GM10248 (cell line): ENCODE results near the gene CRYBG3.

Source experiments
- CTCF ChIA-PET: fragments of 300-600 bp; sonication (Branson Sonifier 250); formaldehyde crosslinking; extraction: SDS; loops from one replicate; lab custom pipeline; 2021; ENCODE audit warnings: antibody characterized with exemption; lab: Yijun Ruan, JAX
- POLR2A ChIA-PET: fragments of 350-650 bp; sonication (Branson Sonifier 250); formaldehyde crosslinking; extraction: SDS; loops from one replicate; lab custom pipeline; 2020; ENCODE audit warnings: antibody characterized with exemption; lab: Yijun Ruan, JAX
- DNase-seq: peaks from one replicate; pipeline ENCODE4 v3.0.0; 2012; ENCODE audit errors: extremely low spot score
- CTCF ChIP-seq: IDR thresholded peaks from 2 replicates; pipeline ENCODE4 v1.5.1; 2012; ENCODE audit warnings: mild to moderate bottlenecking, low read depth; ENCODE audit errors: extremely low read depth, missing control alignments, control extremely low read depth

Gene CRYBG3

GRCh38 chr3:97939401-97939800 is 117.6 kb downstream of the CRYBG3 start:
- POLR2A ChIA-PET: no interaction called here
- no peak for TF ChIP-seq CTCF
- no peak for DNase-seq
- CTCF ChIA-PET: interaction anchor here (1.4 to 1.5 kb wide), 3 partner anchors 30 to 60 kb away, joined by 3 read pairs; no protein-coding TSS in a partner anchor

DNA sequence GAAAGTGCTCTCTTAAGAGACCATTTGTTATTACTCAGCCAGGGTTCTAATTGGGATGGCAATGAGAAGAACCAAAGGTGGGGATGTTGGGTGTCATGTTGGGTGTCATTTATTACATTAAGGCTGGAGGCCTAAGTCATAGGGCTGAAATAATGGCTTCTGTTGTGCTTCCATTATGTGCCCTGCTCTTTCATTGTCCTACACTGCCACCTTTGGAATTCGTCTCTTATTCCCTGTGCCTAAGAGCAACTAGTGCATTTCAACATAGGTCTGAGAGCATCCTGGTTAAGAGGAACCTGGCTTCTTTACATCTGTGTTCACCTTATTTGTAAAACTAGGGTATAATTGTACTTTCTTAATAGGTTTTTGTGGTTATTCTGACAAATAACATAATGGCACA is 118.2 kb downstream of the CRYBG3 start:
- no peak for DNase-seq
- CTCF ChIA-PET: interaction anchor here (0.7 to 1.5 kb wide), 5 partner anchors 8 to 61 kb away, joined by 3 read pairs; no protein-coding TSS in a partner anchor
- no peak for TF ChIP-seq CTCF
- POLR2A ChIA-PET: no interaction called here

GRCh38 chr3:97942801-97943546 is 121.2 kb downstream of the CRYBG3 start:
- no peak for TF ChIP-seq CTCF
- CTCF ChIA-PET: interaction anchor here (0.9 to 1.0 kb wide), 2 partner anchors 9 to 12 kb away, joined by 3 read pairs; no protein-coding TSS in a partner anchor
- no peak for DNase-seq
- POLR2A ChIA-PET: no interaction called here

DNA sequence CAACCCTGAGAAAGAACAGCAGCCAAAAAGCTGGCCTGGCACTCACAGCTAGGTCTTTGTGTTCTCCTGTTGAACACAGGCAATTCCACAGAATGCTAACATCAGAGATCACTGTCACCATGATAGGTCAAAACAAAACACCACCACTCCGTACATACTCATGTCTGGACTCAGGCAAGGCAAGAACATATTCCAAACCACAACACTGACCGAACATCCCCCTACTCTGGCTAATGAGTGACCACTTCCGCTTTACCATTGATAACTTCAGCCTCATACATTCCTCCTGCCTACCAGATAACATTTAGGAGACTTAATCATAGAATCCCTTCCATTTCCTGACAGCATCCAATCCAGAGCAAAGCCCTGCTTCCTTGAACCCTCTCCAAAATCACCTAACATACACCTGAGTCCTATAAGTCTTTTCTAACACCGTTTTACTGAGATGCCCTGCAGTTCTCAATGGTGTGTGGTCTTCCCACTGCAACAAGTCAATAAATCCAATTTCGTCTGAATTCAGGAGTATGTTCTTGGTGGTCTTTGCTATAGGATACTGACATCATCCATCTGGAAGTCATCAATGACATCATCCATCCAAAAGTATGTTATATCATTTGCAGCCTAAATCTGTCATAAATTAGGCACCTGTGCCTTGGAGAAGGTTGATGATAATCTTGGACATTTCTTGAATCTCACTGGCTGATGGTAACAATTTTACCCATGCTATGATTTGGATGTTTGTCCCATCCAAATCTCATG is 126.7 kb downstream of the CRYBG3 start:
- ChIA-PET POLR2A (no interaction called here), CTCF (interaction anchor here (0.6 to 1.7 kb wide), 4 partner anchors 16 to 91 kb away, joined by 3 to 4 read pairs (median 3); no protein-coding TSS in a partner anchor)
- TF ChIP-seq CTCF: no peak
- DNase-seq: no peak

GRCh38 chr3:97949110-97949485 is 127.3 kb downstream of the CRYBG3 start:
- no peak for DNase-seq
- no peak for TF ChIP-seq CTCF
- CTCF ChIA-PET: interaction anchor here (1.1 kb wide), 1 partner anchor 132 kb away, joined by 3 read pairs; no protein-coding TSS in a partner anchor
- POLR2A ChIA-PET: no interaction called here

DNA sequence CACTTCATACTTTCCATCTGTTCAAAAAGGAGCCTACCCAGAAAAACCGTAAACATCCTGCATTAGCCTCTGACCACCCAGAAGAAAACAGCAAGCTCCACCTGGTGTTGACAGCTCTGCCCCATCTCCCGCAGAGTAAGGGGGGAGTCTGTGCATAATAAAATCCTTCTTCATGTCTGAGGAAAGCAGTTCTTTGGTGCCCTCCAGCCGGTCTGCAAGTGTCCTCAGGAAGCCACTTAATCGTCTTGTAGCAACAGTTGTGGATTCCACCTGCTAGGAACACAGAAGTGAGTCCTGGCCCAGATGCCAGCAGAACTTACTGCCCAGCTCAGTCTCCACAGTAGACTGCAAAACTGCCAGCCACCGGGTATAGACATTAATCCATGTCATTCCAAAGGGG is 127.9 kb downstream of the CRYBG3 start:
- ChIA-PET POLR2A (no interaction called here), CTCF (interaction anchor here (1.1 to 2.0 kb wide), 3 partner anchors 14 to 133 kb away, joined by 3 to 7 read pairs (median 6); no protein-coding TSS in a partner anchor)
- no peak for TF ChIP-seq CTCF
- no peak for DNase-seq
